Motor neuron (in vitro differentiated cells): ENCODE results near the gene TSHR. TPM values are rescaled to one million over a fixed set of nuclear protein-coding genes. Genes with fewer than 3 reads are reported as not detected.

Source experiments
- ATAC-seq, 8 experiments: fragments of 200-7000 bp; cut with Tn5 transposase; replicated peaks in 6 of 8; 2 replicates each; pipeline ENCODE4 v1.8.0; 2021; ENCODE audit warnings: mild to moderate bottlenecking in 8 of 8, moderate library complexity in 8 of 8
- H3K27ac ChIP-seq, 2 donors: fragments of 250-450 bp; sonication (Bioruptor Pico); 2 replicates each; pipeline ENCODE4 v1.9.0; 2021; ENCODE audit warnings: antibody characterized with exemption in 2 of 2, mild to moderate bottlenecking in 2 of 2, moderate library complexity in 1 of 2
- H3K4me1 ChIP-seq, 2 donors: fragments of 250-450 bp; sonication (Bioruptor Pico); replicated peaks in 1 of 2; 2 replicates each; pipeline ENCODE4 v1.6.1; 2021; ENCODE audit warnings: antibody characterized with exemption in 2 of 2, mild to moderate bottlenecking in 2 of 2, moderate library complexity in 1 of 2
- H3K4me3 ChIP-seq, 5 donors: fragments of 250-450 bp; sonication (Bioruptor Pico); 2 replicates each; pipeline ENCODE4 v1.9.0; 2021; ENCODE audit warnings: antibody characterized with exemption in 5 of 5, mild to moderate bottlenecking in 5 of 5, moderate library complexity in 4 of 5
- WGBS, 10 experiments: fragments of 450-650 bp; shearing (Covaris generic); methylation state at CpG; one replicate each; pipeline ENCODE4 v1.0.0; 2022; 5-methylcytosine and 5-hydroxymethylcytosine counted together
- in situ Hi-C, 9 experiments: fragments of 400-800 bp; cut with MboI; loops; one replicate each; pipeline ENCODE4 v1.15.0; 2021; ENCODE audit warnings: low sequenced_read_pairs in 9 of 9, low pct_unique_long_range_greater_than_20kb in 2 of 9; ENCODE audit not compliant: unreplicated experiment in 9 of 9
- total RNA-seq, 8 experiments: library from RNA; unstranded; fragments of 300-600 nt; gene quantifications; 2 replicates each; pipeline versions ENCODE4 v1.2.3 to v1.2.4, GENCODE V29; 2022

Gene TSHR
- total RNA-seq, 8 experiments from 2014 or later, result 0.13 to 2.0 (median 0.56) TPM

- no peak for ATAC-seq
- in situ Hi-C loops, result no loop called here
- peaks cover 0 to 10% of the 10 kb centered on the region in 2 donors for H3K4me1 ChIP-seq
- no peak overlapping the region for H3K27ac ChIP-seq
- no peak overlapping the region for H3K4me3 ChIP-seq
- 3 to 84% (median 68%) methylated on average over 3 to 4 of the region's 4 CpGs for WGBS, 10 experiments
These were observed 107.0 kb downstream of the TSHR start for GRCh38 chr14:81062380-81062779.

- in situ Hi-C loops, result no loop called here
- Histone ChIP-seq H3K27ac (no peak overlapping the region), H3K4me3 (no peak overlapping the region), H3K4me1 (peaks cover 0 to 10% of the 10 kb centered on the region in 2 donors)
- ATAC-seq, result peak in 2 of 8 experiments; percentile 29 to 94
- 0 to 80% (median 40%) methylated on average over 1 to 4 of the region's 4 CpGs; no CpG with 5 or more reads in 1 of the 10 experiments for WGBS, 10 experiments
These were observed 107.4 kb downstream of the TSHR start for GRCh38 chr14:81062816-81063215.

- Histone ChIP-seq H3K4me3 (no peak overlapping the region), H3K4me1 (no peaks in the 10 kb centered on the region), H3K27ac (no peak overlapping the region)
- 0 to 75% (median 35%) methylated on average over 1 of the region's 1 CpG; no CpG with 5 or more reads in 2 of the 10 experiments for WGBS, 10 experiments
- ATAC-seq, result no peak
- in situ Hi-C loops, result no loop called here
These were observed 111.3 kb downstream of the TSHR start for GRCh38 chr14:81066672-81067071.

- WGBS, 10 experiments, result 54 to 100% (median 92%) methylated on average over 1 to 2 of the region's 2 CpGs
- in situ Hi-C loops, result no loop called here
- ATAC-seq, result no peak
These were observed 111.7 kb downstream of the TSHR start for GRCh38 chr14:81067156-81067555.

GRCh38 chr14:81068176-81068782 lies 112.9 kb downstream of the TSHR start:
- Histone ChIP-seq H3K4me1 (no peaks in the 10 kb centered on the region), H3K4me3 (no peak overlapping the region), H3K27ac (no peak overlapping the region)
- 7 to 100% (median 55%) methylated on average over 1 to 2 of the region's 2 CpGs for WGBS, 10 experiments
- in situ Hi-C loops, result no loop called here
- ATAC-seq, result no peak

More at GRCh38 chr14:81067156-81067555, 111.7 kb downstream of the TSHR start:
- no peak overlapping the region for H3K4me3 ChIP-seq
- H3K27ac ChIP-seq, result no peak overlapping the region
- no peaks in the 10 kb centered on the region for H3K4me1 ChIP-seq

- 0 to 100% (median 65%) methylated on average over 1 to 2 of the region's 2 CpGs; no CpG with 5 or more reads in 2 of the 10 experiments for WGBS, 10 experiments
- H3K4me3 ChIP-seq, result no peak overlapping the region
- H3K4me1 ChIP-seq, result no peaks in the 10 kb centered on the region
- in situ Hi-C loops, result no loop called here
- ATAC-seq, result no peak
- H3K27ac ChIP-seq, result no peak overlapping the region
These were observed 115.1 kb downstream of the TSHR start for GRCh38 chr14:81070511-81070910.

- peak in 2 of 8 experiments; percentile 21 to 25 for ATAC-seq
- WGBS, 10 experiments, result 0 to 93% (median 76%) methylated on average over 2 to 3 of the region's 3 CpGs; no CpG with 5 or more reads in 1 of the 10 experiments
- Histone ChIP-seq H3K27ac (no peak overlapping the region), H3K4me1 (peaks cover 0 to 6% of the 10 kb centered on the region in 2 donors), H3K4me3 (no peak overlapping the region)
- in situ Hi-C loops, result no loop called here
These were observed 130.2 kb downstream of the TSHR start for GRCh38 chr14:81085596-81085995.

GRCh38 chr14:81087230-81087629 lies 131.8 kb downstream of the TSHR start:
- no peak for ATAC-seq
- 5 to 80% (median 44%) methylated on average over 1 to 3 of the region's 3 CpGs for WGBS, 10 experiments
- no peak overlapping the region for H3K4me3 ChIP-seq
- in situ Hi-C loops, result no loop called here
- H3K27ac ChIP-seq, result no peak overlapping the region
- H3K4me1 ChIP-seq, result peaks cover 0 to 6% of the 10 kb centered on the region in 2 donors

- no peak overlapping the region for H3K27ac ChIP-seq
- in situ Hi-C loops, result no loop called here
- no peaks in the 10 kb centered on the region for H3K4me1 ChIP-seq
- ATAC-seq, result no peak
- no peak overlapping the region for H3K4me3 ChIP-seq
These were observed 135.7 kb downstream of the TSHR start for GRCh38 chr14:81091139-81091538.

- WGBS, 10 experiments, result 11 to 75% (median 46%) methylated on average over 1 of the region's 1 CpG; no CpG with 5 or more reads in 4 of the 10 experiments
- Histone ChIP-seq H3K4me3 (no peak overlapping the region), H3K27ac (no peak overlapping the region), H3K4me1 (no peaks in the 10 kb centered on the region)
- in situ Hi-C loops, result no loop called here
- ATAC-seq, result no peak
These were observed 136.2 kb downstream of the TSHR start for GRCh38 chr14:81091660-81092059.

- ATAC-seq, result no peak
- in situ Hi-C loops, result no loop called here
- WGBS, 10 experiments, result 75 to 100% (median 100%) methylated on average over 1 to 2 of the region's 2 CpGs; no CpG with 5 or more reads in 1 of the 10 experiments
These were observed 138.2 kb downstream of the TSHR start for GRCh38 chr14:81093651-81094050.

GRCh38 chr14:81095539-81095938 lies 140.1 kb downstream of the TSHR start:
- H3K4me1 ChIP-seq, result no peaks in the 10 kb centered on the region
- WGBS, 10 experiments, result 40 to 100% methylated on average over 1 of the region's 2 CpGs; no CpG with 5 or more reads in 8 of the 10 experiments
- in situ Hi-C loops, result no loop called here
- H3K4me3 ChIP-seq, result no peak overlapping the region
- H3K27ac ChIP-seq, result no peak overlapping the region
- no peak for ATAC-seq

More at GRCh38 chr14:81093651-81094050, 138.2 kb downstream of the TSHR start:
- no peaks in the 10 kb centered on the region for H3K4me1 ChIP-seq
- H3K4me3 ChIP-seq, result no peak overlapping the region
- H3K27ac ChIP-seq, result no peak overlapping the region

- 0 to 100% (median 60%) methylated on average over 1 to 3 of the region's 3 CpGs; no CpG with 5 or more reads in 5 of the 10 experiments for WGBS, 10 experiments
- no peak overlapping the region for H3K4me3 ChIP-seq
- H3K4me1 ChIP-seq, result no peaks in the 10 kb centered on the region
- ATAC-seq, result no peak
- in situ Hi-C loops, result no loop called here
- no peak overlapping the region for H3K27ac ChIP-seq
These were observed 141.2 kb downstream of the TSHR start for GRCh38 chr14:81096656-81097055.

GRCh38 chr14:81102217-81102616 lies 146.8 kb downstream of the TSHR start:
- no peak for ATAC-seq

More at GRCh38 chr14:81102217-81102616, 146.8 kb downstream of the TSHR start:
- Histone ChIP-seq H3K27ac (no peak overlapping the region), H3K4me3 (no peak overlapping the region), H3K4me1 (peaks cover 5 to 8% of the 10 kb centered on the region in 2 donors)
- 17 to 100% (median 100%) methylated on average over 1 to 3 of the region's 3 CpGs; no CpG with 5 or more reads in 1 of the 10 experiments for WGBS, 10 experiments
- in situ Hi-C loops, result no loop called here
